ENCODE results near the gene NLGN1.

GRCh38 chr3:174049472-174049871, 651.9 kb downstream of the NLGN1 start:
- TF ChIP-seq BHLHE40 (IDR thresholded peaks at IDR 0.05; ENCODE audit: borderline replicate concordance) (no peak), NFRKB (IDR thresholded peaks at IDR 0.05) (no peak), L3MBTL2 (conservative IDR thresholded peaks at IDR 0.05) (no peak), TARDBP (IDR thresholded peaks at IDR 0.05) (no peak), SUZ12 (IDR thresholded peaks at IDR 0.05) (no peak), SP1 (IDR thresholded peaks at IDR 0.05) (no peak), ZNF384 (IDR thresholded peaks at IDR 0.05) (no peak), FOXA1 (IDR thresholded peaks at IDR 0.05) (no peak), CTBP1 (IDR thresholded peaks at IDR 0.05; ENCODE audit: borderline replicate concordance) (no peak), PKNOX1 (IDR thresholded peaks at IDR 0.05) (no peak), ELF4 (IDR thresholded peaks at IDR 0.05) (no peak), FOXK2 (IDR thresholded peaks at IDR 0.05) (no peak), ARNT (IDR thresholded peaks at IDR 0.05) (no peak)
